Common myeloid progenitor, CD34-positive (primary cell): ENCODE results near the gene LAIR1.
A peak's percentile ranks its signal among the peaks of the same experiment; 100 is the strongest.

Experiments used
- CTCF ChIA-PET: fragments of 350-600 bp; sonication (Branson Sonifier 250); formaldehyde crosslinking; loops from one replicate; lab custom pipeline; 2021; ENCODE audit warnings: antibody characterized with exemption; lab: Charles Lee
- POLR2A ChIA-PET: fragments of 350-600 bp; sonication (Branson Sonifier 250); formaldehyde crosslinking; loops from one replicate; lab custom pipeline; 2021; ENCODE audit warnings: antibody characterized with exemption; lab: Charles Lee
- DNase-seq, 3 donors: peaks; one replicate each; pipeline versions ENCODE4 v3.0.0 to v3.0.0-alpha.2; 2013
- H3K27ac ChIP-seq, 2 experiments: 1 replicate in 1 of 2; 2 replicates in 1 of 2; pipeline ENCODE4 v1.7.0; 2013; ENCODE audit warnings: inconsistent platforms in 2 of 2, low read length in 2 of 2, mild to moderate bottlenecking in 2 of 2, low read depth in 1 of 2, moderate library complexity in 1 of 2; ENCODE audit not compliant: severe bottlenecking in 2 of 2, insufficient read depth in 1 of 2, poor library complexity in 1 of 2
- H3K27me3 ChIP-seq, 5 experiments: replicated peaks in 2 of 5; 1 replicate in 3 of 5; 2 replicates in 2 of 5; pipeline versions ENCODE4 v1.6.1 to v1.7.0; 2013; ENCODE audit warnings: low read length in 4 of 5, mild to moderate bottlenecking in 2 of 5, moderate library complexity in 2 of 5, inconsistent platforms in 1 of 5; ENCODE audit not compliant: insufficient read depth in 5 of 5, control insufficient read depth in 4 of 5
- H3K36me3 ChIP-seq, 4 experiments: 1 replicate in 2 of 4; 2 replicates in 2 of 4; pipeline versions ENCODE4 v1.6.1 to v1.7.0; 2013; ENCODE audit warnings: low read length in 3 of 4, control low read depth in 1 of 4, mild to moderate bottlenecking in 1 of 4; ENCODE audit not compliant: control insufficient read depth in 4 of 4, insufficient read depth in 4 of 4
- H3K4me1 ChIP-seq, 4 experiments: 1 replicate in 3 of 4; 2 replicates in 1 of 4; pipeline versions ENCODE4 v1.6.1 to v1.7.1; 2013; ENCODE audit warnings: low read length in 3 of 4, mild to moderate bottlenecking in 3 of 4, control low read depth in 1 of 4, inconsistent platforms in 1 of 4, moderate library complexity in 1 of 4; ENCODE audit not compliant: control insufficient read depth in 4 of 4, insufficient read depth in 4 of 4; ENCODE audit errors: control extremely low read depth in 1 of 4
- H3K4me3 ChIP-seq, 7 experiments: 1 replicate in 4 of 7; 2 replicates in 3 of 7; pipeline versions ENCODE4 v1.5.1 to v1.7.0; 2013; ENCODE audit warnings: mild to moderate bottlenecking in 7 of 7, low read length in 6 of 7, moderate library complexity in 6 of 7, inconsistent platforms in 2 of 7, low read depth in 2 of 7, control low read depth in 1 of 7; ENCODE audit not compliant: insufficient read depth in 4 of 7, control insufficient read depth in 1 of 7; ENCODE audit errors: extremely low read depth in 1 of 7
- H3K9me3 ChIP-seq, 5 experiments: 1 replicate in 4 of 5; 2 replicates in 1 of 5; pipeline versions ENCODE4 v1.6.1 to v1.7.1; 2013; ENCODE audit warnings: low read length in 4 of 5, mild to moderate bottlenecking in 2 of 5, inconsistent platforms in 1 of 5, low read depth in 1 of 5, moderate library complexity in 1 of 5; ENCODE audit not compliant: control insufficient read depth in 4 of 5, insufficient read depth in 2 of 5; ENCODE audit errors: control extremely low read depth in 1 of 5
- WGBS: methylation state at CpG from one replicate; pipeline ENCODE4 v1.1.5; 2013; ENCODE audit not compliant: insufficient coverage; 5-methylcytosine and 5-hydroxymethylcytosine counted together

LAIR1 gene

DNA sequence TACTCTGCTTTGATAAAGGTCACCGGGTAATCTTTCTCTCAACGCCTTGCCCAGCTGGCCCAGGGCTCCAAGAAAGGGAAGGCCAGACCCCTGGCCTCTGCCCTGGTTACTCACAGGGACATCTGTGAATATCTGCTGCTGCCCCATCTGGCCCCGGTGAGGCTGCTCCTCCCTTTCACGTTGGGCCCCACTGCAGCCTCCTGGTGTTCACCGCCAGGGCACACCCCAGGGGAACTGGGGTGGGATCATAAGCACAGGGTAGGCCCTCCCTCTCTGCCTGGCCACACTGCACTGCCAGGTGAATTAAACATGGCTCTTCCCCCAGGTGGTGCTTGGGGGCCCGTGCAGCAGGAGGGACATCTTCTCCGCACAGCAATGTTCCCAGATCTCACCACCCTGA lies 12.7 kb downstream of the LAIR1 start:
- WGBS, result 41% methylated on average over 7 of the region's 7 CpGs
- H3K27me3 ChIP-seq, result no peaks in the 10 kb centered on the region
- peaks cover 17 to 32% (median 24%) of the 10 kb centered on the region in 4 experiments for H3K36me3 ChIP-seq
- no peaks in the 10 kb centered on the region for H3K9me3 ChIP-seq
- ChIA-PET CTCF (interaction anchor here (1.7 to 6.5 kb wide), 2 partner anchors 26 to 38 kb away, joined by 5 to 95 read pairs; no protein-coding TSS in a partner anchor), POLR2A (no interaction called here)
- DNase-seq, result peak in 2 of 3 donors; percentile 46 to 54
- peaks cover 9 to 40% (median 22%) of the 10 kb centered on the region in 4 experiments for H3K4me1 ChIP-seq
- H3K4me3 ChIP-seq, result peak overlapping the region in 1 of 7 experiments; percentile 31
- peak overlapping the region in 1 of 2 experiments; percentile 22 for H3K27ac ChIP-seq

DNA sequence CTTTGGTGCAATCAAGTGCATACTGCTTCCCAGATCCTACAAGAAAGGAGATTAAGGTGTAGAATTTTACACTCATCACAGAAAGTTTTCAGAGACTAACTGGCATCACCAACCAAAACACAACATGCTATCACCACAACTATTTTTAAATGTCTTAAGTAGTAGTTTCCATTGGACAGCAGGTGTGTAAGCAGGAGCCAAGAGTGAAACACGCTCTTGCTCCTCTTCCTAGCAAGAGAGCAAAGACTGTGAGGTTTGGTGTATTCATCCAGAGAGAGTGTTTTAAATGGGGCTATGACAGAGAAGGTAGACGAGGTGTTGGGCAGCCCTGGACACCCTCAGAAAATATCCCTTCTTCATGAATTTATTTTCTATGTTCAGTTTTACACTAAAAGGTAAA lies 13.3 kb downstream of the LAIR1 start:
- ChIA-PET POLR2A (no interaction called here), CTCF (interaction anchor here (6.5 kb wide), 1 partner anchor 38 kb away, joined by 95 read pairs; no protein-coding TSS in a partner anchor)
- H3K27me3 ChIP-seq, result no peaks in the 10 kb centered on the region
- WGBS, result 100% methylated on average over 1 of the region's 2 CpGs
- H3K4me1 ChIP-seq, result peaks cover 9 to 35% (median 24%) of the 10 kb centered on the region in 4 experiments
- no peak for DNase-seq
- no peak overlapping the region for H3K27ac ChIP-seq
- no peak overlapping the region for H3K4me3 ChIP-seq
- peaks cover 11 to 27% (median 19%) of the 10 kb centered on the region in 4 experiments for H3K36me3 ChIP-seq
- H3K9me3 ChIP-seq, result no peaks in the 10 kb centered on the region

DNA sequence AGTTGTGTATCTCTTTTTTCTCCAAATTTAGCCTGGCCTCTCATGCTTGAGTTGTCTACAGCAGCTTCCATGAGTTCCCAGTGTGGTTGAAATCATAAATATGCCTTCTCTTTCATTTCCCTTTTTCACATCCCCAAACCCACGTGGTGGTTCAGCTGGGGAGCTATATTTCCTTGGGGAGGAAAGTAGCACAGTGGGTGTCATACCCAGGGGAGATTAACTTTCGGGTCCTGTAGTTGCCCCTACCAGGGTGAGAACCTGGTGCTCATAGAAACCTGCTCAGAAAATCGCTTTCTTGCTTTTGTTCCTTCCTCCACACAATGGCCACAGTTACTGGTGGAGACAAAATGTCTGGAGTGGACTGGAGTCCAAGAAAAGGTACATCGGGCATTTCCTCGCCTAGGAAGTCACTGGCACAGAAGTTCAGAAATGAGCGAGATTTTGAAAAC lies 18.8 kb downstream of the LAIR1 start:
- WGBS, result 80% methylated on average over 3 of the region's 6 CpGs
- H3K9me3 ChIP-seq, result no peaks in the 10 kb centered on the region
- ChIA-PET CTCF (interaction anchor here (0.7 to 2.6 kb wide), 5 partner anchors 9 to 48 kb away, joined by 3 to 8 read pairs (median 3); no protein-coding TSS in a partner anchor), POLR2A (no interaction called here)
- H3K27ac ChIP-seq, result no peak overlapping the region
- H3K4me3 ChIP-seq, result no peak overlapping the region
- H3K27me3 ChIP-seq, result no peaks in the 10 kb centered on the region
- no peak for DNase-seq
- H3K36me3 ChIP-seq, result no peaks in the 10 kb centered on the region
- peaks cover 9 to 14% (median 12%) of the 10 kb centered on the region in 4 experiments for H3K4me1 ChIP-seq

DNA sequence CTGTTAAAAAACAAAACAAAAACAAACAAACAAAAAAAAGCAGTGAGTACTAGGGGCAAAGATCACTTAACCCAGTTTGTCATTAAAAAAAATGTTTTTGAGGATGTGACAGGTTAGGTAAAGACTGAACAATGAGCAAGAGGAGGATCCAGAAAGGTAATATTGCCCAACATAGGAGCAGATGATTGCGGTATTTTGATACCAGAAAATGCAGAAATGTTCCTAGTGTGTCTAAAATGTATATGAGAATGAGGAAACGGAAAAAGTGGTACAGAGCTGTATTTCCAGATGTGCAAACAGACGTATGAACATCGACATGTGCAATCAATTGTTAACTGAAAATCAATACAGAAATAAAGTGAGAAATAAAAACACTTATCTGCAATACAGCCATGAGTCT lies 20.9 kb downstream of the LAIR1 start:
- Histone ChIP-seq H3K27me3 (no peaks in the 10 kb centered on the region), H3K27ac (no peak overlapping the region), H3K36me3 (no peaks in the 10 kb centered on the region), H3K9me3 (no peaks in the 10 kb centered on the region), H3K4me3 (no peak overlapping the region), H3K4me1 (peaks cover 13 to 24% (median 19%) of the 10 kb centered on the region in 4 experiments)
- CTCF ChIA-PET, result no interaction called here
- WGBS, result 100% methylated on average over 4 of the region's 4 CpGs
- POLR2A ChIA-PET, result no interaction called here
- no peak for DNase-seq

DNA sequence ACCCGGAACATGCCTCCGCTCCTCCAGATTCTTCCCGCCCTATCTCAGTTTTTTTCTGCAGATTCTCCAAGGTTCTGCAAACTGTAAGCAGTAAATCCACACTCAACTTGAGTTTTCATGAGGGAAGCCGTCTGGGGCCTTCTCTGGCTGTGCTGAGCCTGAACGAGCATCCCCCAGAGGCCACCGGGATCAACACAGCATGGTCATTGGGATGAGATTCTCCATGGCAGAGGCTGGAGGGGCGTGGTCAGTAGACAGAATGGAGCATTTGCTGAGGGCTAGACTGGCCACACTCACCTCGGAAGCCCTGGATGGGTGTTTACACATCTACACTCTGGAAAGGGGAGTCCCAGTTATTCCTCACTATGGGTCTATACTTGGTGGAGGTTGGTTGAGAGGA lies 23.4 kb downstream of the LAIR1 start:
- POLR2A ChIA-PET, result no interaction called here
- no peaks in the 10 kb centered on the region for H3K36me3 ChIP-seq
- H3K4me3 ChIP-seq, result no peak overlapping the region
- no peak overlapping the region for H3K27ac ChIP-seq
- no peaks in the 10 kb centered on the region for H3K9me3 ChIP-seq
- no peak for DNase-seq
- peaks cover 11 to 22% (median 19%) of the 10 kb centered on the region in 4 experiments for H3K4me1 ChIP-seq
- 100% methylated on average over 8 of the region's 8 CpGs for WGBS
- CTCF ChIA-PET, result interaction anchor here (0.8 to 2.2 kb wide), 5 partner anchors 12 to 94 kb away, joined by 3 to 17 read pairs (median 3); no protein-coding TSS in a partner anchor
- H3K27me3 ChIP-seq, result no peaks in the 10 kb centered on the region

DNA sequence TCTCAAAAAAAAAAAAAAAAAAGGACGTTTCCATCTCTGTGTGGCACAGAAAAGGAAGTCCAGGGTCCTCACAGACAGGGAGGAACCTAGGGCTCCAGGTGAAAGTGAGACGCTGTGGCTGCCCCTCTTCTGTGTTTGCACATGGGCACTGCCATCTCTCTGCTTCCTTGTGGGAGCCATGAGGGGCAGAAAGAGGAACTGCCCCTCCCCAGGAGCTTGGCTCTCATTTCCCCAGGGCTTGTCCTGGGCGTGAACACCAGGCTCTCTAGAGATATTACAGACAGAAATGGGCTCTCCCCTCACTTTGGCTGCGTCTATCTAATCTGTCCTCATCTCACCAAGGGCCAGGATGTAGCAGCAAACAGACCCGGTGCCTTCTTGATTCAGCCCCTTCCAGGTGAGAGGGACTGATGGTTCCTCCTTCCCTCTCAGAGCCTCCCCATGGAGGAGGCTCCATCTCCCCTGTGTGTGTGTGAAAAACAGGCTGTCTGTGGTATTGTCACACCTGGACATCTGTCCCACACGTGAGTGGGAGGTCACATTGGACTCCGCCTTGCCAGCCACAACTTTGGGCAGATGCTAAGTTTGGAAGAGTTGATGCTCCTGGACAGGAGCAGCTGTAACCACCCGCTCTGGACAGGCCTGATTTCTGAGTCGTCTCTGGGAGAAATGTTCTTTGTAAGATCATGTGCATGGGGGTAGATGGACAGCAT lies 24.9 kb downstream of the LAIR1 start:
- no peaks in the 10 kb centered on the region for H3K27me3 ChIP-seq
- H3K9me3 ChIP-seq, result no peaks in the 10 kb centered on the region
- CTCF ChIA-PET, result interaction anchor here (1.1 to 2.2 kb wide), 5 partner anchors 14 to 93 kb away, joined by 3 to 17 read pairs (median 3); partner anchors contain the start of gene LAIR1
- H3K4me3 ChIP-seq, result peak overlapping the region in 1 of 7 experiments; percentile 20
- no peak overlapping the region for H3K27ac ChIP-seq
- WGBS, result 37% methylated on average over 5 of the region's 9 CpGs
- no peaks in the 10 kb centered on the region for H3K36me3 ChIP-seq
- peak; percentile 61 to 81 (median 80) for DNase-seq
- POLR2A ChIA-PET, result no interaction called here
- H3K4me1 ChIP-seq, result peaks cover 6 to 19% (median 13%) of the 10 kb centered on the region in 4 experiments

DNA sequence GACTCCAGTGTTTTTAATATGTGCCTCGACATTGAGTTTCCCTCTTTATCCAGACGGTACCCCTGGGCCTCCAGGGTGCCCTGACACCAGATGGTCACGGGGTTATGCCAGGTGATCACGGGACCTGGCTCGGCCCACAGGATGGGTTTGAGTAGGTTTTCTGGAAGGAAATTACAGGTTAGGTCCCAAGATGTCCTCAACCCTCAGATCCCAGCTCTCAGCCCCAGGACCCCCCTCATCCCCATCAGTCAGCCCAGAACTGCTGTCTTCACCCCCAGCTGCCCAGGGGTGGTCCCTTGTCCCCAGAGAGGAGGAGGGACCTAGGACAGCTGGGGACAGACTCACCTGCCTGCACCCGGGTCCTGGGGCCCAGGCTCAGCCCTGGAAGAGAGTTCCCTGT lies 26.2 kb downstream of the LAIR1 start:
- WGBS, result 92% methylated on average over 3 of the region's 6 CpGs
- peaks cover 0 to 19% (median 13%) of the 10 kb centered on the region in 4 experiments for H3K4me1 ChIP-seq
- H3K27me3 ChIP-seq, result no peaks in the 10 kb centered on the region
- no peak for DNase-seq
- H3K4me3 ChIP-seq, result no peak overlapping the region
- POLR2A ChIA-PET, result interaction anchor here (0.6 kb wide), 1 partner anchor 408 kb away, joined by 4 read pairs; no protein-coding TSS in a partner anchor
- no peaks in the 10 kb centered on the region for H3K9me3 ChIP-seq
- CTCF ChIA-PET, result interaction anchor here (1.4 to 2.7 kb wide), 2 partner anchors 14 to 52 kb away, joined by 5 to 8 read pairs; no protein-coding TSS in a partner anchor
- no peaks in the 10 kb centered on the region for H3K36me3 ChIP-seq
- no peak overlapping the region for H3K27ac ChIP-seq
